ENCODE results near the gene ZNF283.

The ZNF283 gene

GRCh38 chr19:43872547-43873336, 45.6 kb downstream of the ZNF283 start:
- DNase-seq, result no peak

GRCh38 chr19:43880483-43880882, 53.4 kb downstream of the ZNF283 start:
- no peak for DNase-seq

- no peak for DNase-seq
These were observed 56.7 kb downstream of the ZNF283 start, which contains the start of gene ZNF404 for GRCh38 chr19:43883864-43884263. Gene ZNF404 (minus strand): TSS chr19:43883964.

GRCh38 chr19:43895727-43896308, 68.7 kb downstream of the ZNF283 start:
- DNase-seq, result no peak
